HCT116 (cell line): Measurements from ENCODE around the gene GNLY. TPM values are rescaled to one million over a fixed set of nuclear protein-coding genes. Genes with fewer than 3 reads are reported as not detected.
A peak's percentile ranks its signal among the peaks of the same experiment; 100 is the strongest.

Source experiments
- ATAC-seq: fragments of 200-7000 bp; cut with Tn5 transposase; 2 replicates; pipeline ENCODE4 v1.9.1; 2020; ENCODE audit warnings: mild to moderate bottlenecking, moderate library complexity
- BruUV-seq: library from RNA; stranded (reverse); fragments of 400-500 nt; replicated peaks from 2 replicates; lab custom pipeline; 2021; lab: Mats Ljungman, UMichigan
- CTCF ChIA-PET: fragments of 300-600 bp; sonication (Branson Sonifier 250); formaldehyde crosslinking; loops from one replicate; lab custom pipeline; 2021; ENCODE audit warnings: antibody characterized with exemption; lab: Charles Lee
- POLR2A ChIA-PET: fragments of 300-600, 350-600 bp; sonication (Branson Sonifier 250); formaldehyde crosslinking; loops from one replicate; lab custom pipeline; 2021; ENCODE audit warnings: antibody characterized with exemption; lab: Charles Lee
- RAD21 ChIA-PET, 2 experiments: fragments of 300-600 bp; sonication (Branson Sonifier 250); formaldehyde crosslinking; loops; one replicate each; lab custom pipeline; 2023; ENCODE audit warnings: low total read pairs in 2 of 2; ENCODE audit not compliant: uncharacterized antibody in 2 of 2, unreplicated experiment in 2 of 2, low non-redundant PET in 1 of 2; lab: Charles Lee
- DNase-seq: peaks from one replicate; pipeline ENCODE4 v3.0.0-alpha.2; 2010; ENCODE audit warnings: low read depth, low spot score
- H2AFZ ChIP-seq: fragments of 200-600 bp; shearing (Covaris generic), sonication (generic); 2 replicates; pipeline ENCODE4 v1.6.1; 2017; ENCODE audit warnings: low read depth, mixed run types, mixed read lengths, antibody characterized with exemption, low read length; ENCODE audit not compliant: poor library complexity, severe bottlenecking
- H3K27ac ChIP-seq: 2 replicates; pipeline ENCODE4 v1.5.1; 2012; ENCODE audit warnings: low read depth, low read length
- H3K27me3 ChIP-seq: fragments of 200-600 bp; sonication (generic); 2 replicates; pipeline ENCODE4 v1.6.1; 2016; ENCODE audit warnings: mixed run types, low read length, mixed read lengths; ENCODE audit not compliant: insufficient read depth
- H3K36me3 ChIP-seq, 2 experiments: fragments of 200-500 bp in 1 of 2; fragments of 200-600 bp in 1 of 2; sonication (Bioruptor generic) in 1 of 2; sonication (generic) in 1 of 2; 2 replicates each; pipeline versions ENCODE4 v1.5.1 to v1.6.1; 2014 to 2016; ENCODE audit warnings: low read length in 2 of 2, inconsistent platforms in 1 of 2, mixed read lengths in 1 of 2, mixed run types in 1 of 2; ENCODE audit not compliant: insufficient read depth in 2 of 2, control insufficient read depth in 1 of 2
- H3K4me1 ChIP-seq, 2 experiments: fragments of 200-600 bp in 1 of 2; sonication (generic) in 1 of 2; 2 replicates each; pipeline versions ENCODE4 v1.5.1 to v1.6.1; 2012 to 2017; ENCODE audit warnings: low read length in 2 of 2, inconsistent platforms in 1 of 2, mild to moderate bottlenecking in 1 of 2, mixed read lengths in 1 of 2, mixed run types in 1 of 2, moderate library complexity in 1 of 2; ENCODE audit not compliant: insufficient read depth in 2 of 2, control insufficient read depth in 1 of 2
- H3K4me2 ChIP-seq: fragments of 200-600 bp; sonication (generic); 2 replicates; pipeline ENCODE4 v1.6.1; 2017; ENCODE audit warnings: mixed run types, low read length, mixed read lengths
- H3K4me3 ChIP-seq, 2 experiments: fragments of 200-600 bp in 1 of 2; sonication (generic) in 1 of 2; replicated peaks in 1 of 2; 2 replicates each; pipeline ENCODE4 v1.5.1; 2011 to 2016; ENCODE audit warnings: low read length in 2 of 2, control low read depth in 1 of 2, low read depth in 1 of 2, mild to moderate bottlenecking in 1 of 2, mixed read lengths in 1 of 2, mixed run types in 1 of 2
- H3K79me2 ChIP-seq: fragments of 200-600 bp; sonication (generic); 2 replicates; pipeline ENCODE4 v1.6.1; 2017; ENCODE audit warnings: mild to moderate bottlenecking, mixed run types, low read length, moderate library complexity, mixed read lengths; ENCODE audit not compliant: insufficient read depth
- H3K9ac ChIP-seq: fragments of 200-600 bp; sonication (generic); 2 replicates; pipeline ENCODE4 v1.6.1; 2016; ENCODE audit warnings: low read length, mixed read lengths
- H3K9me2 ChIP-seq: fragments of 200-600 bp; sonication (generic), shearing (Covaris generic); 2 replicates; pipeline ENCODE4 v1.6.1; 2017; ENCODE audit warnings: mixed run types, mild to moderate bottlenecking, moderate library complexity; ENCODE audit not compliant: insufficient read depth
- H3K9me3 ChIP-seq, 2 experiments: fragments of 200-500 bp in 1 of 2; fragments of 200-600 bp in 1 of 2; sonication (Bioruptor generic) in 1 of 2; sonication (generic) in 1 of 2; 2 replicates each; pipeline ENCODE4 v1.6.1; 2014 to 2017; ENCODE audit warnings: low read length in 2 of 2, mixed read lengths in 2 of 2, inconsistent platforms in 1 of 2, low read depth in 1 of 2, mild to moderate bottlenecking in 1 of 2, mixed run types in 1 of 2, moderate library complexity in 1 of 2; ENCODE audit not compliant: control insufficient read depth in 1 of 2, insufficient read depth in 1 of 2
- H4K20me1 ChIP-seq: fragments of 200-600 bp; sonication (generic), shearing (Covaris generic); 2 replicates; pipeline ENCODE4 v1.6.1; 2017; ENCODE audit warnings: mixed run types, mild to moderate bottlenecking, moderate library complexity; ENCODE audit not compliant: insufficient read depth
- CTCF ChIP-seq, 3 experiments: fragments of 200-600 bp in 1 of 3; sonication (generic) in 1 of 3; IDR thresholded peaks in 2 of 3; conservative IDR thresholded peaks in 1 of 3; 2 replicates each; pipeline ENCODE4 v1.5.1; 2012 to 2017; ENCODE audit warnings: low read depth in 2 of 3, low read length in 2 of 3, antibody characterized with exemption in 1 of 3, borderline replicate concordance in 1 of 3, control low read depth in 1 of 3, mild to moderate bottlenecking in 1 of 3, mixed read lengths in 1 of 3, mixed run types in 1 of 3, moderate library complexity in 1 of 3; ENCODE audit not compliant: insufficient read depth in 1 of 3
- ELF1 ChIP-seq: IDR thresholded peaks from 2 replicates; pipeline ENCODE4 v1.6.1; 2012; ENCODE audit warnings: low read depth, borderline replicate concordance
- EZH2phosphoT487 ChIP-seq: fragments of 200-600 bp; IDR thresholded peaks from 2 replicates; pipeline ENCODE4 v1.6.1; 2018; ENCODE audit warnings: antibody characterized with exemption, borderline replicate concordance
- POLR2A ChIP-seq: IDR thresholded peaks from 2 replicates; pipeline ENCODE4 v1.7.0; 2011; ENCODE audit warnings: borderline replicate concordance; ENCODE audit not compliant: insufficient read depth, insufficient read length; ENCODE audit errors: extremely low read depth
- RAD21 ChIP-seq: IDR thresholded peaks from 2 replicates; pipeline ENCODE4 v1.6.1; 2012; ENCODE audit warnings: low read depth, mild to moderate bottlenecking
- REST ChIP-seq: IDR thresholded peaks from 2 replicates; pipeline ENCODE4 v1.6.1; 2012; ENCODE audit warnings: low read depth
- SP1 ChIP-seq: IDR thresholded peaks from 2 replicates; pipeline ENCODE4 v1.6.1; 2012; ENCODE audit warnings: low read depth
- TCF7L2 ChIP-seq: IDR thresholded peaks from 2 replicates; pipeline ENCODE4 v1.7.0; 2011; ENCODE audit warnings: borderline replicate concordance, inconsistent platforms; ENCODE audit not compliant: insufficient read depth, insufficient read length; ENCODE audit errors: extremely low read depth
- YY1 ChIP-seq: IDR thresholded peaks from 2 replicates; pipeline ENCODE4 v1.6.1; 2011; ENCODE audit warnings: low read length, low read depth, moderate library complexity, mild to moderate bottlenecking; ENCODE audit not compliant: insufficient replicate concordance; ENCODE audit errors: extremely low read depth
- ZFX ChIP-seq: fragments of 450-650 bp; IDR thresholded peaks from 2 replicates; pipeline ENCODE4 v1.6.1; 2017
- intact Hi-C: fragments of 100-400 bp; cut with micrococcal nuclease; formaldehyde crosslinking; loops from 2 replicates; pipeline ENCODE4 v1.10.0; 2022
- total RNA-seq: library from RNA; stranded (reverse); gene quantifications from one replicate; pipeline ENCODE4 v1.2.1, GENCODE V29; 2021; ENCODE audit not compliant: unreplicated experiment

Gene GNLY
- total RNA-seq, 1 experiment from 2014 or later: 0.74 TPM

- TF ChIP-seq POLR2A: no peak
- TF ChIP-seq CTCF (IDR thresholded peaks at IDR 0.05 in 2 of 3, conservative IDR thresholded peaks at IDR 0.05 in 1 of 3; ENCODE audit: borderline replicate concordance in 1 of 3, insufficient read depth in 1 of 3, low read depth in 2 of 3, low read length in 2 of 3): peak in 2 of 3 experiments; percentile 5 to 21; a peak in 1 of 6 replicates
- TF ChIP-seq RAD21: peak; percentile 36; the same call in 1 of the 2 replicates
- no TSS peak for BruUV-seq
- POLR2A ChIA-PET: no interaction called here
- no peak overlapping the region for H3K4me3 ChIP-seq
- CTCF ChIA-PET: interaction anchor here (0.9 to 3.3 kb wide), 2 partner anchors 11 to 81 kb away, joined by 4 to 24 read pairs; no protein-coding TSS in a partner anchor
- no peaks in the 10 kb centered on the region for H3K27me3 ChIP-seq
- no peaks in the 10 kb centered on the region for H3K9me3 ChIP-seq
- no peaks in the 10 kb centered on the region for H3K9me2 ChIP-seq
- H3K36me3 ChIP-seq: no peaks in the 10 kb centered on the region
- DNase-seq (no peak), ATAC-seq (no peak)
- H3K27ac ChIP-seq: no peak overlapping the region
- no peaks in the 10 kb centered on the region for H3K4me1 ChIP-seq
- no peaks in the 10 kb centered on the region for H3K79me2 ChIP-seq
- H2AFZ ChIP-seq: no peak overlapping the region
- no peak overlapping the region for H3K9ac ChIP-seq
- H4K20me1 ChIP-seq: no peaks in the 10 kb centered on the region
- RAD21 ChIA-PET: no interaction called here
- intact Hi-C loops: no loop called here
- no peak overlapping the region for H3K4me2 ChIP-seq
Measured at GRCh38 chr2:85718009-85718391, 23.8 kb downstream of the GNLY start.

GRCh38 chr2:85718885-85719492, 24.8 kb downstream of the GNLY start:
- POLR2A ChIA-PET: no interaction called here
- no peak for DNase-seq
- intact Hi-C loops: no loop called here
- no peaks in the 10 kb centered on the region for H3K4me1 ChIP-seq
- H3K27me3 ChIP-seq: no peaks in the 10 kb centered on the region
- H3K79me2 ChIP-seq: no peaks in the 10 kb centered on the region
- BruUV-seq: no TSS peak
- RAD21 ChIA-PET: no interaction called here
- no peak overlapping the region for H2AFZ ChIP-seq
- no peak overlapping the region for H3K4me2 ChIP-seq
- H3K9me3 ChIP-seq: no peaks in the 10 kb centered on the region
- H3K9me2 ChIP-seq: no peaks in the 10 kb centered on the region
- H3K27ac ChIP-seq: no peak overlapping the region
- no peak overlapping the region for H3K4me3 ChIP-seq
- H3K36me3 ChIP-seq: no peaks in the 10 kb centered on the region
- no peaks in the 10 kb centered on the region for H4K20me1 ChIP-seq
- H3K9ac ChIP-seq: no peak overlapping the region
- CTCF ChIA-PET: interaction anchor here (0.9 to 3.3 kb wide), 4 partner anchors 10 to 82 kb away, joined by 3 to 24 read pairs (median 4); no protein-coding TSS in a partner anchor
- ATAC-seq: no peak
- TF ChIP-seq CTCF (IDR thresholded peaks at IDR 0.05 in 2 of 3, conservative IDR thresholded peaks at IDR 0.05 in 1 of 3; ENCODE audit: borderline replicate concordance in 1 of 3, insufficient read depth in 1 of 3, low read depth in 2 of 3, low read length in 2 of 3): no peak
- no peak for TF ChIP-seq ZFX
- TF ChIP-seq SP1: no peak
- TF ChIP-seq YY1: no peak
- no peak for TF ChIP-seq TCF7L2
- no peak for TF ChIP-seq POLR2A
- no peak for TF ChIP-seq REST
- no peak for TF ChIP-seq ELF1
- TF ChIP-seq EZH2phosphoT487: no peak
